Fibroblast of lung (primary cell): ENCODE data around the gene GPS1. TPM values are rescaled to one million over a fixed set of nuclear protein-coding genes. Genes with fewer than 3 reads are reported as not detected.

Experiments
- DNase-seq, 2 donors: peaks; one replicate each; pipeline versions ENCODE4 v3.0.0 to v3.0.0-alpha.2; 2010; ENCODE audit warnings: low read depth in 2 of 2
- H2AFZ ChIP-seq: 2 replicates; pipeline ENCODE4 v1.5.1; 2012; ENCODE audit warnings: low read length, control low read depth, inconsistent platforms
- H3K27ac ChIP-seq: 2 replicates; pipeline ENCODE4 v1.5.1; 2011; ENCODE audit warnings: low read length, control low read depth; ENCODE audit not compliant: insufficient read depth
- H3K27me3 ChIP-seq: 2 replicates; pipeline ENCODE4 v1.5.1; 2011; ENCODE audit warnings: mild to moderate bottlenecking, low read length; ENCODE audit not compliant: control insufficient read depth, insufficient read depth
- H3K36me3 ChIP-seq: 2 replicates; pipeline ENCODE4 v1.5.1; 2011; ENCODE audit warnings: low read length; ENCODE audit not compliant: control insufficient read depth, insufficient read depth
- H3K4me1 ChIP-seq: 2 replicates; pipeline ENCODE4 v1.5.1; 2011; ENCODE audit warnings: low read length; ENCODE audit not compliant: control insufficient read depth, insufficient read depth; ENCODE audit errors: extremely low read depth
- H3K4me2 ChIP-seq: 2 replicates; pipeline ENCODE4 v1.5.1; 2011; ENCODE audit warnings: low read length, control low read depth; ENCODE audit not compliant: insufficient read depth; ENCODE audit errors: extremely low read depth
- H3K4me3 ChIP-seq, 4 experiments: fragments of 200-600 bp in 1 of 4; sonication (generic) in 1 of 4; replicated peaks in 1 of 4; 2 replicates each; pipeline ENCODE4 v1.5.1; 2011 to 2016; ENCODE audit warnings: low read length in 4 of 4, low read depth in 3 of 4, mild to moderate bottlenecking in 3 of 4, control low read depth in 2 of 4, inconsistent platforms in 1 of 4, mixed read lengths in 1 of 4; ENCODE audit not compliant: insufficient read depth in 1 of 4; ENCODE audit errors: control extremely low read depth in 1 of 4
- H3K79me2 ChIP-seq: 2 replicates; pipeline ENCODE4 v1.5.1; 2012; ENCODE audit warnings: mild to moderate bottlenecking, low read length, inconsistent platforms; ENCODE audit not compliant: control insufficient read depth, insufficient read depth
- H3K9ac ChIP-seq: 2 replicates; pipeline ENCODE4 v1.5.1; 2011; ENCODE audit warnings: mild to moderate bottlenecking, low read length, control low read depth; ENCODE audit not compliant: insufficient read depth
- H3K9me3 ChIP-seq: 2 replicates; pipeline ENCODE4 v1.5.1; 2012; ENCODE audit warnings: low read depth, low read length; ENCODE audit not compliant: control insufficient read depth, insufficient read depth
- H4K20me1 ChIP-seq: 2 replicates; pipeline ENCODE4 v1.5.1; 2011; ENCODE audit warnings: low read length; ENCODE audit not compliant: control insufficient read depth, insufficient read depth; ENCODE audit errors: extremely low read depth
- EZH2 ChIP-seq: IDR thresholded peaks from 2 replicates; pipeline ENCODE4 v1.5.1; 2012; ENCODE audit warnings: low read length, control low read depth, mild to moderate bottlenecking; ENCODE audit errors: missing control alignments
- polyA plus RNA-seq, 2 donors: library from polyadenylated mRNA; depleted of rRNA in 1 of 2; stranded (reverse) in 1 of 2; unstranded in 1 of 2; fragments of >200 nt; gene quantifications; 2 replicates each; pipeline ENCODE4 v1.2.1, GENCODE V29; 2011 to 2012; ENCODE audit warnings: missing spikeins in 1 of 2
- total RNA-seq: library from RNA; depleted of rRNA; stranded (reverse); fragments of >200 nt; gene quantifications from 2 replicates; pipeline ENCODE4 v1.2.1, GENCODE V29; 2014
- TF ChIP-seq, protein P1 (sequence below), 2 donors: IDR thresholded peaks in 1 of 2; conservative IDR thresholded peaks in 1 of 2; 1 replicate in 1 of 2; 2 replicates in 1 of 2; pipeline ENCODE4 v1.5.1; 2011 to 2012; ENCODE audit warnings: low read length in 2 of 2, control low read depth in 1 of 2, inconsistent platforms in 1 of 2, low read depth in 1 of 2, mild to moderate bottlenecking in 1 of 2

GPS1 gene
- total and polyA plus RNA-seq, 2 donors (not counting 1 experiment from before 2014, with no cell fraction given): 53.3 to 76.6 TPM

GRCh38 chr17:82082456-82082855 is 30.8 kb downstream of the GPS1 start:
- Histone ChIP-seq H2AFZ (no peak overlapping the region), H3K9me3 (no peaks in the 10 kb centered on the region), H3K27ac (no peak overlapping the region), H4K20me1 (no peaks in the 10 kb centered on the region), H3K4me2 (no peak overlapping the region), H3K9ac (no peak overlapping the region), H3K36me3 (peaks cover 64% of the 10 kb centered on the region), H3K4me1 (no peaks in the 10 kb centered on the region), H3K4me3 (no peak overlapping the region), H3K27me3 (no peaks in the 10 kb centered on the region), H3K79me2 (no peaks in the 10 kb centered on the region)
- TF ChIP-seq, protein P1, sequence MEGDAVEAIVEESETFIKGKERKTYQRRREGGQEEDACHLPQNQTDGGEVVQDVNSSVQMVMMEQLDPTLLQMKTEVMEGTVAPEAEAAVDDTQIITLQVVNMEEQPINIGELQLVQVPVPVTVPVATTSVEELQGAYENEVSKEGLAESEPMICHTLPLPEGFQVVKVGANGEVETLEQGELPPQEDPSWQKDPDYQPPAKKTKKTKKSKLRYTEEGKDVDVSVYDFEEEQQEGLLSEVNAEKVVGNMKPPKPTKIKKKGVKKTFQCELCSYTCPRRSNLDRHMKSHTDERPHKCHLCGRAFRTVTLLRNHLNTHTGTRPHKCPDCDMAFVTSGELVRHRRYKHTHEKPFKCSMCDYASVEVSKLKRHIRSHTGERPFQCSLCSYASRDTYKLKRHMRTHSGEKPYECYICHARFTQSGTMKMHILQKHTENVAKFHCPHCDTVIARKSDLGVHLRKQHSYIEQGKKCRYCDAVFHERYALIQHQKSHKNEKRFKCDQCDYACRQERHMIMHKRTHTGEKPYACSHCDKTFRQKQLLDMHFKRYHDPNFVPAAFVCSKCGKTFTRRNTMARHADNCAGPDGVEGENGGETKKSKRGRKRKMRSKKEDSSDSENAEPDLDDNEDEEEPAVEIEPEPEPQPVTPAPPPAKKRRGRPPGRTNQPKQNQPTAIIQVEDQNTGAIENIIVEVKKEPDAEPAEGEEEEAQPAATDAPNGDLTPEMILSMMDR (conservative IDR thresholded peaks at IDR 0.05 in 1 of 2, IDR thresholded peaks at IDR 0.05 in 1 of 2; ENCODE audit: low read depth in 1 of 2, low read length in 2 of 2): no peak
- TF ChIP-seq EZH2: no peak
- no peak for DNase-seq

- TF ChIP-seq, protein P1 (conservative IDR thresholded peaks at IDR 0.05 in 1 of 2, IDR thresholded peaks at IDR 0.05 in 1 of 2; ENCODE audit: low read depth in 1 of 2, low read length in 2 of 2): no peak
- TF ChIP-seq EZH2: no peak
- Histone ChIP-seq H4K20me1 (no peaks in the 10 kb centered on the region), H3K36me3 (peaks cover 69% of the 10 kb centered on the region)
Measured at GRCh38 chr17:82083009-82083408, 31.3 kb downstream of the GPS1 start.

DNA sequence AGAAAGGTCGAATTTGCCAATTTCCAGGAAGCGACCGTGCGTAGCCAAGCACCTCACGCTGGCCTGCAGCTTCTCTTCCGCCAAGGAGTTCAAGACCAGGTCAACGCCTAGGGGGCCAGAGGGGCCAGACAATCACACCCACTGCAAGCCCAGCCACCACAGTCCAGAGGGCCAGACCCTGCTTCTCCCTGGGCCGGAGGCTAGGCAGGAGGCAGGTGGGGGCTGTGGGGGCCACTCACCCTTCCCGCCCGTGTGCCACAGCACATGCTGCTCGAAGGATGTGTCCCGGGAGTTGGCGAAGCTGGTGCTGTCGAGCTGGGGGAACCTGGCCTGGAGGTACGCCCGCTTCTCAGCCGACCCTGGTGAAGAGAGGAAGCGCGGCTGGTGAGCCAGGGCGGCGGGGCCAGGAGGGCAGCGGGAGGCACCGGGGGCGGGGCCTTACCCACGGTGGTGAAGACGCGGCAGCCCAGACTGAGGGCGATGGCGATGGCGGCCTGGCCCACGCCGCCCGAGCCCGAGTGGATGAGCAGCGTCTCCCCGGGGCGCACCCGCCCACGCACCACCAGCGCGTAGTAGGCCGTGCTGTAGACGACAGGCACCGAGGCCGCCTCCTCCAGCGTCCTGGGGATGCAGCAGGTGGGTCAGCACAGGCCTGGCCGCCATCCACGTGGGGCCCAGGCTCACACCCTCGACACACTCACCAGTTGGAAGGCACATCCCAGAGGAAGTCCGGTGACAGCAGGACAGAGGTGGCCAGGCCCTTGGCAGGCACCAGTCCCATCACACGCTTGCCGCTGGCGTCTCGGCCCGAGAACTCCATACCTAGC is 32.0 kb downstream of the GPS1 start:
- Histone ChIP-seq H4K20me1 (no peaks in the 10 kb centered on the region), H3K4me2 (no peak overlapping the region), H3K36me3 (peaks cover 76% of the 10 kb centered on the region), H3K27me3 (no peaks in the 10 kb centered on the region), H3K9ac (no peak overlapping the region), H3K4me1 (no peaks in the 10 kb centered on the region), H3K9me3 (no peaks in the 10 kb centered on the region), H3K27ac (no peak overlapping the region), H3K79me2 (no peaks in the 10 kb centered on the region), H3K4me3 (no peak overlapping the region), H2AFZ (no peak overlapping the region)
- DNase-seq: no peak
- no peak for TF ChIP-seq EZH2
- TF ChIP-seq, protein P1 (conservative IDR thresholded peaks at IDR 0.05 in 1 of 2, IDR thresholded peaks at IDR 0.05 in 1 of 2; ENCODE audit: low read depth in 1 of 2, low read length in 2 of 2): no peak

More at GRCh38 chr17:82083009-82083408, 31.3 kb downstream of the GPS1 start:
- no peak overlapping the region for H3K27ac ChIP-seq
- H2AFZ ChIP-seq: no peak overlapping the region
- no peaks in the 10 kb centered on the region for H3K79me2 ChIP-seq
- no peak for DNase-seq
- H3K4me2 ChIP-seq: no peak overlapping the region
- H3K9ac ChIP-seq: no peak overlapping the region
- no peaks in the 10 kb centered on the region for H3K9me3 ChIP-seq
- H3K4me1 ChIP-seq: no peaks in the 10 kb centered on the region
- H3K27me3 ChIP-seq: no peaks in the 10 kb centered on the region
- no peak overlapping the region for H3K4me3 ChIP-seq
